IgD-negative memory B cell (primary cell): ENCODE data around the gene ERCC2. TPM values are rescaled to one million over a fixed set of nuclear protein-coding genes. Genes with fewer than 3 reads are reported as not detected.
"Not testable (repeated sequence)": the region's sequence is repeated elsewhere in the genome, so short reads cannot be mapped to it uniquely, and the experiment has no call there.

ENCODE experiments used
- H3K27ac Mint-ChIP-seq, 3 donors: one replicate each; pipeline ENCODE4 v1.8.0; 2020 to 2022; ENCODE audit warnings: mild to moderate bottlenecking in 3 of 3, mixed read lengths in 3 of 3, moderate library complexity in 1 of 3
- H3K27me3 Mint-ChIP-seq: one replicate; pipeline ENCODE4 v1.8.0; 2021; ENCODE audit warnings: mixed read lengths
- H3K36me3 Mint-ChIP-seq: one replicate; pipeline ENCODE4 v1.8.0; 2020; ENCODE audit warnings: mild to moderate bottlenecking, mixed read lengths
- H3K4me1 Mint-ChIP-seq, 3 donors: one replicate each; pipeline ENCODE4 v1.8.0; 2020 to 2022; ENCODE audit warnings: mixed read lengths in 3 of 3, mild to moderate bottlenecking in 1 of 3
- H3K4me3 Mint-ChIP-seq, 4 donors: one replicate each; pipeline ENCODE4 v1.8.0; 2020 to 2022; ENCODE audit warnings: mild to moderate bottlenecking in 4 of 4, mixed read lengths in 4 of 4, moderate library complexity in 3 of 4
- H3K9me3 Mint-ChIP-seq, 3 donors: one replicate each; pipeline ENCODE4 v1.8.0; 2020 to 2021; ENCODE audit warnings: mixed read lengths in 3 of 3, mild to moderate bottlenecking in 1 of 3
- polyA plus RNA-seq: library from polyadenylated mRNA; unstranded; fragments of 300-500 nt; fragmentation: Illumina TruSeq; gene quantifications from one replicate; pipeline ENCODE4 v1.2.3, GENCODE V29; 2021

ERCC2 gene
- polyA plus RNA-seq, 1 donor from 2014 or later: 6.6 TPM

DNA sequence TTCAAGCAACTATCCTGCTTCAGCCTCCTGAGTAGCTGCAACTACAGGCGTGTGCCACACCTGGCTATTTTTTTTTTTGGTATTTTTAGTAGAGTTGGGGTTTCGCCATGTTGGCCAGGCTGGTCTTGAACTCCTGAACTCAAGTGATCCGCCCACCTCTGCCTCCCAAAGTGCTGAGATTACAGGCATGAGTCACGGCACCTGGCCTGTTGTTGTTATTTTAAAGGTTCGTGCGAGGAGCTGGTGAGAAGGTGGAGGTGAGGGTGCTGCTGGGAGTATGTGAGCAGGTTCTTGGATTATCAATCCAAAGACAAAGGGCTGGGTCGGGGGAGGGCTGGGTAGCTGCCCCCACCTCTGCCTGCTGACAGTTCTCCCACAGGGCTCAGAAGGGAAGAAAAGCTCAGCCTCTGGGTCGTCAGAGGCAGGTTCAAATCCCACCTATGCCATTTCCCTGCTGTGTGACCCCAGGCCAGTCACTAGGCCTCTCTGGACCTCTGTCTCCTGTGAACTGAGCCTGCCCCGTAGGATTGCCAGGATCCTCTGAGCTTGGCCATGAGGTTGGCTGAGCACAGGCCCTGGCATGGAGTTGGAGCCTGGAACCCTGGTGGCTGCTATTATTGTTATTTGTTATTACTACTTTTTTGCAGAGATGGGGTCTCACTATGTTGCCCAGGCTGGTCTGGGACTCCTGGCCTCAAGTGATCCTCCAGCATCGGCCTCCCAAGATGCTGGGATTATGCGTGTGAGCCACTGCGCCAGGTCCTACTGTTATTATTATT, 49.2 kb downstream of the ERCC2 start:
- H3K27ac Mint-ChIP-seq: no peak overlapping the region
- H3K36me3 Mint-ChIP-seq: peaks cover 2% of the 10 kb centered on the region
- no peak overlapping the region for H3K4me3 Mint-ChIP-seq
- H3K4me1 Mint-ChIP-seq: no peaks in the 10 kb centered on the region
- peaks cover 32% of the 10 kb centered on the region for H3K27me3 Mint-ChIP-seq
- H3K9me3 Mint-ChIP-seq: no peaks in the 10 kb centered on the region

DNA sequence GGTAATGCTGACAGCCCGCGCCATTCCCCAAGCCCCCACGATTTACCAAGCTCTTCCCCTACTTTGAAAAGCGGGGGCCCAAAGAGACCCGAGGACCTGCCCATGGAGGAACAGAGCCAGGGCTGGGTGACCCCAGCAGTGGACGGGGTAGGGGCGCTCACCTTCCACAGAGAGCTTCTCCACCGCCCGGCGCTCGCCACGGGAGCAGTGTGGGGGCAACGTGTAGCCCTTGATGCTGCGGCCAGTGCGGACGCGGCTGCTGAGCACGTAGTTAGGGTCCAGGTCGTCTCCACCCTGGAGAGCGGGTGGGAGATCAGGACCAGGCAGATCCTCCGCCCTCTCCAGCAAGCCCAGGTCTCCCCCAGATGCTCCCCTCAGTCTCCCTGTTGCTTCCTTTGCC, 55.1 kb downstream of the ERCC2 start:
- Mint-ChIP-seq H3K27me3 (peaks cover 11% of the 10 kb centered on the region), H3K27ac (no peak overlapping the region), H3K4me1 (no peaks in the 10 kb centered on the region), H3K36me3 (no peaks in the 10 kb centered on the region), H3K9me3 (no peaks in the 10 kb centered on the region), H3K4me3 (no peak overlapping the region)

DNA sequence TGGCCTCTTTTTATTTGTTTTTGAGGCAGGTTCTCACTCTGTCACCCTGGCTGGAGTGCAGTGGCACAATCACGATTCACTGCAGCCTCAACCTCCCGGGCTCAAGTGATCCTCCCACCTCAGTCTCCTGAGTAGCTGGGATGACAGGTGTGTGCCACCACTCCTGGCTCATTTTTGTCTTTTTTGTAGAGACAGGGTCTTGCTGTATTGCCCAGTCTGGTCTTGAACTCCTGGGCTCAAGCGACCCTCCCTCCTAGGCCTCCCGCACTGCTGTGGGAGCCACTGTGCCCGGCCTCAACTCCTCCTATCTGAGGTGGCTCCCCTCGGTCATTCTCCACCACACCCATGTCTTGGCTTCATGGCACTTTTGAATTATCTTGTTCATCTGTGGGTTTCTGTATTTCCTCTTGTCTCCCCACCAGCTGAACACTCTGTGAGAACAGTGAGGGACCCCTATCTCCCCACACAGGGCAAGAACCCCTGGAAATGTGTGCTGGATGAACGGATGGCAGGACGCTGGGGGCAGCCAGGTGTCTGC, 55.6 kb downstream of the ERCC2 start:
- Mint-ChIP-seq H3K4me3 (no peak overlapping the region), H3K4me1 (no peaks in the 10 kb centered on the region), H3K27me3 (peaks cover 11% of the 10 kb centered on the region), H3K27ac (no peak overlapping the region), H3K9me3 (no peaks in the 10 kb centered on the region), H3K36me3 (no peaks in the 10 kb centered on the region)

DNA sequence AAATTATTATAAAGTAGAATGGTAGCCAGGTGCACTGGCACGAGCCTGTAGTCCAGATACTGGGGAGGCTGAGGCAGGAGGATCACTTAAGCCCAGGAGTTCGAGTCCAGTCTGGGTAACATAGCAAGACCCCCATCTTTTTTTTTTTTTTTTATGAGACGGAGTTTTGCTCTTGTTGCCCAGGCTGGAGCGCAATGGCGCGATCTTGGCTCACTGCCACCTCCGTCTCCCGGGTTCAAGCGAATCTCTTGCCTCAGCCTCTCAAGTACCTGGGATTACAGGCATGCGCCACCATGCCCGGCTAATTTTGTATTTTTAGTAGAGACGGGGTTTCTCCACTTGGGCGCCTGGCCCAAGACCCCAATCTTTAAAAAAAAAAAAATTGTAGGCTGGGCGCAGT, 58.1 kb downstream of the ERCC2 start:
- H3K4me3 Mint-ChIP-seq, H3K27me3 Mint-ChIP-seq, H3K9me3 Mint-ChIP-seq, H3K27ac Mint-ChIP-seq, H3K4me1 Mint-ChIP-seq, H3K36me3 Mint-ChIP-seq: not testable (repeated sequence)

DNA sequence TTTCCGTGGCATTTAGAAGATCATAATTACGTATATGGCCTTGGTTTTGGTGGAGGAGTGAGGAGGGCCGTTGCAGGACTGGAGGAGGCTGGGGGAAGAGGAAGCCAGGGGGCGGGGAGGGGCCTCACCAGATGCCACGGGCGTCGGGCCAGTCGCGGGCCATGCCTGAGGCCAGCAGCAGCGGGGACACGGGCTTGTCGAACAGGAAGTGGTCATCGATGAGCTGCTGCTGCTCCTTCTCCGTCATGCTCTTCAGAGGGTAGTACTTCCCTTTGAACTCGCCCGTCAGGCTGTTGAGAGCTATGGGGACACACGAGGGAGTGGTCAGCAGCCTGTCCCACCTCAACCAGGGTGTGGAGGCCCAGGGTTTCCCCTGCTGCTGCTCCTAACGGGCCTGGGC, 58.8 kb downstream of the ERCC2 start:
- Mint-ChIP-seq H3K27ac (no peak overlapping the region), H3K4me1 (no peaks in the 10 kb centered on the region), H3K36me3 (no peaks in the 10 kb centered on the region), H3K27me3 (peaks cover 7% of the 10 kb centered on the region), H3K9me3 (no peaks in the 10 kb centered on the region), H3K4me3 (no peak overlapping the region)

DNA sequence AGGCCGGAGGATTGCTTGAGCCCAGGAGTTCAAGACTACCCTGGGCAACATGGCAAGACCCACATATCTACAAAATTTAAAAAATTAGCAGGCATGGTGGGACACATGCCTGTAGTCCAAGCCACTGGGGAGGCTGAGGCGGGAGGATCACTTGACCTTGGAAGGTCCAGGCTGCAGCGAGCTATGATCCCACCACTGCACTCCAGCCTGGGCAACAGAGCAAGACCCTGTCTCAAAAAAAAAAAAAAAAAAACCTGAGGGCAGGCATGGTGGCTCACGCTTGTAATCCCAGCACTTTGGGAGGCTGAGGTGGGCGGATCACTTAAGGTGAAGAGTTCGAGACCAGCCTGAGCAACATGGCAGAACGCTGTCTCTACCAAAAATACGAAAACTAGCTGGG, 61.1 kb downstream of the ERCC2 start:
- H3K27me3 Mint-ChIP-seq, H3K27ac Mint-ChIP-seq, H3K4me1 Mint-ChIP-seq, H3K36me3 Mint-ChIP-seq, H3K4me3 Mint-ChIP-seq, H3K9me3 Mint-ChIP-seq: not testable (repeated sequence)

DNA sequence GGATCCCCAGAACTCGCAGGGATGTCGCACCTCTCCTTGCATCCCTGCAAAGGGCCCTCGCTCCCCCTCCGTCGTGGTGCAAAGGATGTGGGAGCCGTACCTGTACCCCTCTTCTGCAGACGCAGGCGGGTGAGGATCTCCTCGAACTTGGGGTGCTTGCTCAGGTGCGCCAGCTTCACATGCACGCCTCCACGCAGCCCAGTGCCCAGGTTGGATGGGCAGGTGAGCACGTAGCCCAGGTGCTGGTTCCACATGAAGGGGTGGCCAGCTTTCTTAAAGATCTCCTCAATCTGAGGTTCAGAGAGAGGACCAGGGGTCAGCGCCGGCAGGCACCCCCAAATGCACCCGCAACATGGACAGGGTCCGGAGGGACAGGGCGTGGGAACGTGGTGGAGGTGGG, 63.0 kb downstream of the ERCC2 start:
- Mint-ChIP-seq H3K4me1 (peaks cover 0 to 2% (median 0%) of the 10 kb centered on the region in 3 donors), H3K4me3 (no peak overlapping the region), H3K9me3 (peaks cover 2 to 5% (median 3%) of the 10 kb centered on the region in 3 donors), H3K36me3 (peaks cover 3% of the 10 kb centered on the region), H3K27me3 (no peaks in the 10 kb centered on the region), H3K27ac (no peak overlapping the region)

DNA sequence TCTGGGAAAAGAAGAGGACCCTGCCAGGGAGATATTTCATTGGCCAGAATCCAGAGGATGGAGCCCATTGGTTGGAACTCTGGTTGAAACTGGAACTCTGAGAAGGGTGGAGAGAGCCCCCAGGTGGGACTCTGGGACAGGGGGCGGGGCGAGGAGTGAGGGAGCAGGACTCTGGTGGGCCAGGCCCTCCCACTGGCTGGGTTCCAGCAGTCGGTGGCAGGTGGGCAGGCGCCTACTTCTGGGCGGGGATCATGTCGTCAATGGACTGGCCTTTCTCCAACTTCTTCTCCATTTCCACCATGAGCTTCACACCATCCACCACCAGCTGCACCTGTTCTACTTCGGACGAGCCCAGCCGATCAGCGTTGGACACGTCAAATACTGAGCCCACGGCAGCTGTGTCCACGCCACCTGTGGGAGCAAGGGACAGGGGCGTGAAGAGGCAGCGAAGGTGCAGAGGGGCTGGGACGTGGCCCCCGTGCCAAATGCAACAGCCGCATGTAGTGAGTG, 63.8 kb downstream of the ERCC2 start:
- Mint-ChIP-seq H3K36me3 (peaks cover 3% of the 10 kb centered on the region), H3K4me1 (peaks cover 0 to 2% (median 0%) of the 10 kb centered on the region in 3 donors), H3K27me3 (no peaks in the 10 kb centered on the region), H3K27ac (no peak overlapping the region), H3K9me3 (peaks cover 2 to 5% (median 3%) of the 10 kb centered on the region in 3 donors), H3K4me3 (no peak overlapping the region)

DNA sequence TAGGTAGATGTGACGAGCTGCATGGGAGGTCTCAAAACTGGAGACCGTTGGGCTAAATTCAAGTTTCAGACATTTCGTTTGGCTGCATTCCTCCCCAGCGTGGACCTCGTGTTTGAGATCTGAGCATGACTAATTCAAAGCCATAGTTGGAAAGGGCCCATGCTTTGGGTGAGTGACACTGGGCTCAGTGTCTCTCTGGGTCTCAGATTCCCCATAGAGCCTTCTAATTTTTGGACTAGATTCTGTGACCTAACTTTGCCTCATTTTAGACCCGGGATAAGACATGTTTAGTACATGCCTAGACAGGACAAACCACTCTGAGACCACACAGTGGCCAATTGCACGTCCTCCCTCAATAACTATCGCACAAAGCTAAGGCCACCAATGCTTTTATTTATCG, 64.3 kb downstream of the ERCC2 start:
- peaks cover 3% of the 10 kb centered on the region for H3K36me3 Mint-ChIP-seq
- peaks cover 0 to 2% (median 0%) of the 10 kb centered on the region in 3 donors for H3K4me1 Mint-ChIP-seq
- H3K9me3 Mint-ChIP-seq: peaks cover 2 to 5% (median 3%) of the 10 kb centered on the region in 3 donors
- H3K27ac Mint-ChIP-seq: no peak overlapping the region
- no peak overlapping the region for H3K4me3 Mint-ChIP-seq
- H3K27me3 Mint-ChIP-seq: no peaks in the 10 kb centered on the region

DNA sequence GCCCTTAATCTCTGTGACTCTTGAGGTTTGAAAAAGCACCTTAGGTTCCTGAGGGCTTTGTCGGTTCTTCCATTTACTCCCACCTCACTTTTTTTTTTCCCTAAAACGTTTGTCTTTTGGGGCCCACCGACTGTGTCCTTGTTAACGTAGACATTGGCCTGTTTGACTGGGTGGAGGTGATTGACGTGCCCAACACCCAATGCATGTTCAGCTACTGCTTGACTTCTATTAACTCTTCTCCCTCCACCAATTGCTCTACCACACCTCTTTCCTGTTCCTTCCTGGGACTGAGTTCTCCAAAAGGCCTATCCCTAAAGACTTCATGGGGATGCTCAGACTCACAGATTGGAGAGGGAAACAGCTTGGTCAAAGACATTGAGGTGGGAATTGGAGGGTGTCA, 65.0 kb downstream of the ERCC2 start:
- Mint-ChIP-seq H3K27ac (no peak overlapping the region), H3K4me1 (peaks cover 0 to 2% (median 0%) of the 10 kb centered on the region in 3 donors), H3K4me3 (no peak overlapping the region), H3K9me3 (peaks cover 2 to 5% (median 3%) of the 10 kb centered on the region in 3 donors), H3K27me3 (no peaks in the 10 kb centered on the region), H3K36me3 (peaks cover 3% of the 10 kb centered on the region)

DNA sequence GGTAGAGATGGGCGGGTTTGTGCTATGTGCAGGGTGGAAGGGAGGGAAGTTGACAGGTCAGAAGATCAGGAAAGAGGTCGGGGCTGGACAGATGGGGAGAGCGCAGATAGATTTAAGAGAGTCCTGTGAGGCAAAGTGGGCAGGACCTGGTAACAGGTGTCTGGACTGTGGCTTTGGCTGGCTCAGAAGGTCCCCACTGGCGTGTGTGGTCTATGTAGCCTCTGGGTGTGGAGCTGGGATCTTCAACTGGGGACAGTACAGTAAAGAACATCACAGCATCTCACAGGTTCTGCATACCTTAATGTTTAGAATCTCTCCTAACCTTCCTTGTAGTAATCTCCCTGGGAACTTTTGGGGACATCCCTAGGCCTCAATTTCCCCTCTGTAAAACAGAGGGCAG, 65.4 kb downstream of the ERCC2 start:
- peaks cover 5% of the 10 kb centered on the region for H3K36me3 Mint-ChIP-seq
- H3K9me3 Mint-ChIP-seq: peaks cover 2 to 5% (median 3%) of the 10 kb centered on the region in 3 donors
- peaks cover 0 to 2% (median 0%) of the 10 kb centered on the region in 3 donors for H3K4me1 Mint-ChIP-seq
- no peaks in the 10 kb centered on the region for H3K27me3 Mint-ChIP-seq
- no peak overlapping the region for H3K4me3 Mint-ChIP-seq
- H3K27ac Mint-ChIP-seq: no peak overlapping the region

DNA sequence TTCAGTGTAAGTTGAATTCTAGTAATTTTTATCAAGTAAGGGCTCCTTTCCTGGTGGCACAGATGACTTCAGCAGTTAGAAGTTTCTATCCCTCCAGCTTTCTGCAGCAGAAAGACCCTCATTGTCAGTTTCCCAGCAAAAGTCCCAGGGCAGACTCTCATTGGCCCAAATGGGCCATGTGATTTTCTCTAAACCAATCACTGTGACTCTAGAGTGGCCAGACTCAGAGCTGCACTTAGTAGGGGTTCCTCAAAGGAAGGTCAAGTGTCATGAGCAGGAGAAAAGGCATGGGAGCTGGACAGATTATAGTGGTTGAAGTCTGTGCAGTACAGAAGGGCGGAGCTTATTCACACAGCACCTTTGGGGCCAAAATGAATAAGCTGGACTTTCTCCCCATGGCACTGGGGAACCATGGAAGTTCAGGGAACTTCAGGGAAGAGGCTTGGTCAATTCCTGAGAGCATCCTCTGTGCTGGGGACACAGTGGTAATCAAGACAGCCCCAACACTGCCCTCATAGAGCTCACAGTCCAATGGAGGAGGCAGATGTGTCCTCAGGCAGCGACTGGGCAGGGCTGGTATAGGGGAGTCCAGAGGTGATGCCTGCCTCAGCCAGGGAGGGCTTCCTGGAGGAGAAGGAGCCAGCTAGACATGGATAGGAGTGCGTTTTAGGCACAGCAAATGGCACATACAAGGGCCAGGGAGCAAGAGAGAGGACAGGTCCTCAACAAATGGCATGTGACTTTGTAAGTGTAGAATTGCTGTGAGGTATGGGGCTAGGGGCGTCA, 66.0 kb downstream of the ERCC2 start:
- no peak overlapping the region for H3K27ac Mint-ChIP-seq
- H3K27me3 Mint-ChIP-seq: no peaks in the 10 kb centered on the region
- peaks cover 2 to 5% (median 3%) of the 10 kb centered on the region in 3 donors for H3K9me3 Mint-ChIP-seq
- peaks cover 0 to 2% (median 0%) of the 10 kb centered on the region in 3 donors for H3K4me1 Mint-ChIP-seq
- peaks cover 6% of the 10 kb centered on the region for H3K36me3 Mint-ChIP-seq
- no peak overlapping the region for H3K4me3 Mint-ChIP-seq

DNA sequence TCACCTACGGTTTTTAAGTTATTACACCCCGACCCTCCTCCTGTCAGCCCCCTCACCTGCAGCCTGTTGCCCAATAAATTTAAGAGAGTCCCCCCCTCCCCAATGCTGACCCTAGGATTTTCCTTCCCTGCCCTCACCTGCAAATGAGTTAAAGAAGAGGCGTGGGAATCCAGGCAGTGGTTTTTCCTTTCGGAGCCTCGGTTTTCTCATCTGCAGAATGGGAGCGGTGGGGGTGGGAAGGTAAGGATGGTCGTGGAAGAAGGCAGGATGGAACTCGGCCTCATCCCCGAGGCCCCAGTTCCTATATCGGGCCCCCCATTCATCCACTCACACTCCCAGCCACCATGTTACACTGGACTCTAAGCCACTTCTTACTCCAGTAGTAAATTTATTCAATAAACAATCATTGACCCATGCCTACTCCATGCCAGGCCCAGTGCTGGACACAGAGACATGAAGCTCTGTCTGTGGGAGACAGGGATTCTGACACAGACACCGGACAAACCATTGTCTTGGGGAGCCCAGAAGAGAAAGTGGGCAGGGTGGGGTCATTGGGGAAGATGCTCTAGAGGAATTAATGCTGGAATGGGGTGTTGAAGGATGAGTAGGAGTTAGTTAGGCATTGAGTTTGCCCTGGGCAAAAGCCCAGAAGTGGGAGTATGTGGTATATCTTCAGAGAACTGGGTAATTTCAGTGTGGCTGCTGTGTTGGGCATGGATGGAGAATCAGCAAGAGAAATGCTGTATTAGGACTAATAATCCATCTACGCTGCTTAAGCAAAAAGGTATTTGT, 66.9 kb downstream of the ERCC2 start:
- H3K4me3 Mint-ChIP-seq: no peak overlapping the region
- H3K27me3 Mint-ChIP-seq: no peaks in the 10 kb centered on the region
- H3K4me1 Mint-ChIP-seq: peaks cover 0 to 2% (median 0%) of the 10 kb centered on the region in 3 donors
- no peak overlapping the region for H3K27ac Mint-ChIP-seq
- peaks cover 10% of the 10 kb centered on the region for H3K36me3 Mint-ChIP-seq
- H3K9me3 Mint-ChIP-seq: peaks cover 2 to 5% (median 3%) of the 10 kb centered on the region in 3 donors

DNA sequence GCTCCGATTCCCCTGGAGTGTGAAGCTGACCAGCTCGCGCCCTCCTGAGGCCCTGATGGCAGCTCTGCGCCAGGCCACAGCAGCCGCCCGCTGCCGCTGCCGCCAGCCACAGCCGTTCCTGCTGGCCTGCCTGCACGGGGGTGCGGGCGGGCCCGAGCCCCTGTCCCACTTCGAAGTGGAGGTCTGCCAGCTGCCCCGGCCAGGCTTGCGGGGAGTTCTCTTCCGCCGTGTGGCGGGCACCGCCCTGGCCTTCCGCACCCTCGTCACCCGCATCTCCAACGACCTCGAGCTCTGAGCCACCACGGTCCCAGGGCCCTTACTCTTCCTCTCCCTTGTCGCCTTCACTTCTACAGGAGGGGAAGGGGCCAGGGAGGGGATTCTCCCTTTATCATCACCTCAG, 68.0 kb downstream of the ERCC2 start:
- Mint-ChIP-seq H3K9me3 (peaks cover 2 to 5% (median 3%) of the 10 kb centered on the region in 3 donors), H3K4me3 (no peak overlapping the region), H3K36me3 (peaks cover 14% of the 10 kb centered on the region), H3K27me3 (no peaks in the 10 kb centered on the region), H3K27ac (no peak overlapping the region), H3K4me1 (peaks cover 0 to 2% (median 0%) of the 10 kb centered on the region in 3 donors)
